ENCODE results near the gene ARFGAP3.

ARFGAP3 gene

DNA sequence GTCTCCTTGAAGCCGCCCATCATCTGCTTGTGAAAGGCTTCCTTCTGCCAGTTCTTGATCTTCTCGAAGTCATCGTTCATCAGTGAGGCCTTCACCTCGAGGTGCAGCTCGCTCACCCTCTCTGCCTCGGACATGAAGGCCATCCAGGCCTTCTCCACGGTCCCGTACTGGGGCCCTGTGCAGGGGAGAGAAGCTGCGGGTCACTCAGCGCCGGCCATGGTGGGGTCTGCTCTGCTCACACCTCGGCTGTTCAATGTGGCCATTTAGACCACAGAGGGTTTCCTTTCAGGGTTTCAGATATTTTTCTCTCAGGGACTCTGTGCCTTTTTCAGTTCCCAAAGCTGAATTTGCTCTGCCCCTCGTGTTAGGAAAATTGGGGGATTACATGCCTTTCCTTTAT is 33.9 kb upstream of the ARFGAP3 start:
- FAIRE-seq (no peak), DNase-seq (ENCODE audit: insufficient read length, low spot score) (no peak)
- no peak for TF ChIP-seq CTCF (IDR thresholded peaks at IDR 0.05; ENCODE audit: insufficient read depth, missing control alignments)

DNA sequence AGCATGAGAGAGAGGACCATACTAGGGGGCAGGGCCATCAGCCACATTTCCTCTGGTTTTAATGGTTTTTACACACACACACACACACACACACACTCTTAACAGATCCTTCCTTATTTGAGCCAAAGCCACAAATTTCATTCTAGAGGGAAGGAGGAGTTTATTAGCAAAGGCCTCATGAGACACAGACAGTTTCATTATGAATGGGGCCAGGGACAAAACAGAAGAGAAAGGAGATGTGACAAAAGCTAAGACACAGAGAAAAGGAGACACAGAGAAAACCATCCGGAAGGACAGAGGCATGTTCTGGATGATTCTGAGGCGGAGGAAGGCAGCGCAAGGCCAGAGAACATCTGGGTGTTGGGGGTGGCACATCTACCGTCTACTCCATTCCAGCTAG is 32.2 kb upstream of the ARFGAP3 start:
- no peak for FAIRE-seq
- DNase-seq (ENCODE audit: insufficient read length, low spot score): no peak
- no peak for TF ChIP-seq CTCF (IDR thresholded peaks at IDR 0.05; ENCODE audit: insufficient read depth, missing control alignments)

- FAIRE-seq: no peak
- TF ChIP-seq CTCF (IDR thresholded peaks at IDR 0.05; ENCODE audit: insufficient read depth, missing control alignments): no peak
- DNase-seq (ENCODE audit: insufficient read length, low spot score): no peak
These were observed 30.7 kb upstream of the ARFGAP3 start for GRCh38 chr22:42887523-42888507.

DNA sequence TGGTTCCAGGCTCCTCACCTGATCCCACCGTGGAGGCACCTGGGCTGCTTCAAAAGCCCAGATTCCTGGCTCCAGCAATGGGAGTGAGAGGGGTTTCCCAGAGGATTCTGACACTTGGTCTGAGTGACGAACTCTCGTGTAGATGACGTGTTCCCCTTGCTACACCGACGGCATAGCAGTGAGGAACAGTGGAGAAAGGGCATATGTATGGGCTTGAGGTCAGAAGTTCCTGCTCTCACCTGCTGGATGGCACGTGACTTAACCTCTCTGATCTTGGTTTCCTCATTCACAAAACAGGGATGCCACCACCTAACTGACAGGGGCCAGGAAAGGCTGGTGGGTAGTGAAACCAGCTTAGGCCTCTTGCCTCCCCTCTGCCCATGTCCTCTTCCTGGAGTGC is 30.0 kb upstream of the ARFGAP3 start:
- no peak for TF ChIP-seq CTCF (IDR thresholded peaks at IDR 0.05; ENCODE audit: insufficient read depth, missing control alignments)
- DNase-seq (ENCODE audit: insufficient read length, low spot score): no peak
- FAIRE-seq: no peak

GRCh38 chr22:42885446-42885845 is 28.4 kb upstream of the ARFGAP3 start:
- FAIRE-seq (no peak), DNase-seq (ENCODE audit: insufficient read length, low spot score) (no peak)
- TF ChIP-seq CTCF (IDR thresholded peaks at IDR 0.05; ENCODE audit: insufficient read depth, missing control alignments): no peak

- FAIRE-seq (no peak), DNase-seq (ENCODE audit: insufficient read length, low spot score) (no peak)
- TF ChIP-seq CTCF (IDR thresholded peaks at IDR 0.05; ENCODE audit: insufficient read depth, missing control alignments): no peak
These were observed 27.7 kb upstream of the ARFGAP3 start for GRCh38 chr22:42884616-42885375.
